ENCODE data around the gene ZNF780B. TPM values are rescaled to one million over a fixed set of nuclear protein-coding genes. Genes with fewer than 3 reads are reported as not detected.

ZNF780B gene
- total RNA-seq = 5.6 and 21.4 TPM in 2 replicates

DNA sequence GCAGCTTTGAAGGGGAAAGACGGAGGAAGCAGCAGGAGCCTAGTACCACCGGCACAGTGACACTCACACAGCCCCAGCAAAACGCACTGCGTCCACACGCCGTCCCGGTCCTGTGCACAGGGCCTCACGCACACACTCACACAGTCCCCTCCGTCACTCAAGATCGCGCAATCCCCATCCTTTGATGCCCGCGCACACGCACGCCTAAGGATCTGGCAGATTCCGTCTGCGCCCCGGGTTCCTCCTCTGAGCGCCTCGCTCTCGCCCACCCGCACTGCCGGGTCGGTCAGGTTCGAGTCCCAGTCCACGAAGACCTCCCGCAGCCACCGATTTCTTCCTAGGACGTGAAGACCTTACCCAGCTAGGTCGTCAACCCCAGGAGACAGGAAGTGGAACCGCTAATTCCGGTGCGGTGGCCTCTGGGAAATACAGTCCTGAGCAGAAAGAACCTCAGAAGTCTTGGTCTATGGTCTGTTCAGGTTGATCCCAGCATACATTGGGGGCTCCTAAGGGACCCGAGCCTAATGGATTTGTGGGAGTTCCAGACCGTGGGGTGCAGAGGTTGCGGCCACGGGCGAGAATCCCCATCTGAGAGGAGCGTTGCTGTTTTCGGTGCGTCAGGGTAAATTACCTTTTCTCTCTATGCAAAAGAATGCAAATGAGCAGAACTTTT lies at the start of gene ZNF780B:
Gene ZNF780B, minus strand, starts transcription at position 400 of the 673 bp plus-strand sequence. CDS start 5,899 bp downstream, outside the sequence.
- peak within 1 kb of the TSS; percentile 77 for H3K4me3 ChIP-seq (ENCODE audit: low read depth, low read length)
- no peak for DNase-seq (ENCODE audit: low read depth)
- TF ChIP-seq, protein P1, sequence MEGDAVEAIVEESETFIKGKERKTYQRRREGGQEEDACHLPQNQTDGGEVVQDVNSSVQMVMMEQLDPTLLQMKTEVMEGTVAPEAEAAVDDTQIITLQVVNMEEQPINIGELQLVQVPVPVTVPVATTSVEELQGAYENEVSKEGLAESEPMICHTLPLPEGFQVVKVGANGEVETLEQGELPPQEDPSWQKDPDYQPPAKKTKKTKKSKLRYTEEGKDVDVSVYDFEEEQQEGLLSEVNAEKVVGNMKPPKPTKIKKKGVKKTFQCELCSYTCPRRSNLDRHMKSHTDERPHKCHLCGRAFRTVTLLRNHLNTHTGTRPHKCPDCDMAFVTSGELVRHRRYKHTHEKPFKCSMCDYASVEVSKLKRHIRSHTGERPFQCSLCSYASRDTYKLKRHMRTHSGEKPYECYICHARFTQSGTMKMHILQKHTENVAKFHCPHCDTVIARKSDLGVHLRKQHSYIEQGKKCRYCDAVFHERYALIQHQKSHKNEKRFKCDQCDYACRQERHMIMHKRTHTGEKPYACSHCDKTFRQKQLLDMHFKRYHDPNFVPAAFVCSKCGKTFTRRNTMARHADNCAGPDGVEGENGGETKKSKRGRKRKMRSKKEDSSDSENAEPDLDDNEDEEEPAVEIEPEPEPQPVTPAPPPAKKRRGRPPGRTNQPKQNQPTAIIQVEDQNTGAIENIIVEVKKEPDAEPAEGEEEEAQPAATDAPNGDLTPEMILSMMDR (conservative IDR thresholded peaks at IDR 0.05; ENCODE audit: low read depth, low read length) = no peak

- TF ChIP-seq, protein P1 (conservative IDR thresholded peaks at IDR 0.05; ENCODE audit: low read depth, low read length) = no peak
- H3K4me3 ChIP-seq (ENCODE audit: low read depth, low read length) = no peak overlapping the region
- DNase-seq (ENCODE audit: low read depth) = no peak
These were observed 48.7 kb upstream of the ZNF780B start for GRCh38 chr19:40104754-40105153.

- TF ChIP-seq, protein P1 (conservative IDR thresholded peaks at IDR 0.05; ENCODE audit: low read depth, low read length) = no peak
- no peak for DNase-seq (ENCODE audit: low read depth)
- no peak overlapping the region for H3K4me3 ChIP-seq (ENCODE audit: low read depth, low read length)
These were observed 47.6 kb upstream of the ZNF780B start for GRCh38 chr19:40103600-40103999.

GRCh38 chr19:40101813-40102212 lies 45.8 kb upstream of the ZNF780B start:
- no peak for DNase-seq (ENCODE audit: low read depth)
- TF ChIP-seq, protein P1 (conservative IDR thresholded peaks at IDR 0.05; ENCODE audit: low read depth, low read length) = no peak
- no peak overlapping the region for H3K4me3 ChIP-seq (ENCODE audit: low read depth, low read length)

DNA sequence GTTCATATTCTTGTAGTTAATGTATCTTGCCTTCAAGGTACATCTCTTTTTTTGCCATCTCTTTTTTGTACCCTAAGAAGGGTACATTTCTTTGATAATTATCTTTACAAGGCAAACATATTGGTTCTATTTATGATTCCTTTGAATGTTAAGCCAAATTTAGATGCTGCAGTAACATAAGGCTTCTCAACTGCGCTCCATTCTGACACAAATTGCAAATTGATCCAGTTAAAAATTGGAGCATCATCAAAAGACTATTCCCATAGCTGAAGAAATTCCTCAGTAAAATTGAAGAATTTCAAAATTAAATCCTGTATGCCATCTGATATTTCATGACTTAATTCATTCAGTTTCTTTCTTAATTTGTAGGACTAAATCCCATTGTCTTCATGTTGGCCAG lies 37.4 kb upstream of the ZNF780B start:
- DNase-seq (ENCODE audit: low read depth) = no peak
- TF ChIP-seq, protein P1 (conservative IDR thresholded peaks at IDR 0.05; ENCODE audit: low read depth, low read length) = no peak

GRCh38 chr19:40091205-40092129 lies 35.4 kb upstream of the ZNF780B start:
- TF ChIP-seq, protein P1 (conservative IDR thresholded peaks at IDR 0.05; ENCODE audit: low read depth, low read length) = no peak
- peak overlapping the region; percentile 95 for H3K4me3 ChIP-seq (ENCODE audit: low read depth, low read length)
- DNase-seq (ENCODE audit: low read depth) = no peak

More for the DNA sequence above, 37.4 kb upstream of the ZNF780B start:
- no peak overlapping the region for H3K4me3 ChIP-seq (ENCODE audit: low read depth, low read length)
